ENCODE measurements around the gene RIN3.

DNA sequence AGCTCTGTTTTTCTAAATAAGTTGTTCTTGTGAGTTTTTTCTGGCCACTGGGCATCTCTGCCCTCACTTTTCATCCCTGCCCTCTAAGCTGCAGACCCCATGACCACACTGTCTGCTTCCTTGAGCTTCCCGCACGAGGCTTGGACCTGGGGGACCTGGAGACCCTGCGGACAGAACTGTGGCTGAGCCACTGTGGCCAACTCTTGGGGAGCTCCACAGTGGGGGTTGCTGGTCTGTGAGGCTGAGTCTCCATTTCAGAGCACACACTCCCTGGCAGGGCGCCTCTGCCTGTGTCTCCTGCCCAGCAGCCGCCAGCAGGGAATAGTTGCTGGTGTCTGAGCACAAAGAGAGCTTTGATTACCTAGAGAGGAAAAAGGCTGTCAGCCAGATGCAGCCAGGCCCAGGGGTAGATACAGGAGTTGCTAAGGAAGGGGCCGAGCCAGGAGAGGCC lies 13.1 kb upstream of the RIN3 start:
- TF ChIP-seq CTCF (conservative IDR thresholded peaks at IDR 0.05; ENCODE audit: low read depth, low read length) (no peak), EZH2 (IDR thresholded peaks at IDR 0.05; ENCODE audit: borderline replicate concordance, low read depth, low read length, poor library complexity, severe bottlenecking) (no peak)
